Esophagus (tissue), 2 donors: ENCODE measurements around the gene PNPLA1. TPM values are rescaled to one million over a fixed set of nuclear protein-coding genes. Genes with fewer than 3 reads are reported as not detected.

Source experiments
- H3K27ac ChIP-seq, 2 donors: one replicate each; pipeline ENCODE4 v1.5.1; 2013; ENCODE audit warnings: low read depth in 2 of 2, mild to moderate bottlenecking in 2 of 2, inconsistent platforms in 1 of 2, low read length in 1 of 2, moderate library complexity in 1 of 2
- H3K27me3 ChIP-seq, 2 donors: one replicate each; pipeline ENCODE4 v1.6.1; 2013; ENCODE audit warnings: low read length in 2 of 2, control low read depth in 1 of 2, mild to moderate bottlenecking in 1 of 2; ENCODE audit not compliant: insufficient read depth in 2 of 2, control insufficient read depth in 1 of 2
- H3K36me3 ChIP-seq, 2 donors: one replicate each; pipeline ENCODE4 v1.6.1; 2013; ENCODE audit warnings: low read length in 1 of 2; ENCODE audit not compliant: control insufficient read depth in 2 of 2, insufficient read depth in 2 of 2
- H3K4me1 ChIP-seq, 2 donors: one replicate each; pipeline ENCODE4 v1.6.1; 2013; ENCODE audit warnings: low read length in 1 of 2; ENCODE audit not compliant: control insufficient read depth in 2 of 2, insufficient read depth in 2 of 2
- H3K4me3 ChIP-seq, 2 donors: one replicate each; pipeline ENCODE4 v1.5.1; 2013; ENCODE audit warnings: low read length in 2 of 2, mild to moderate bottlenecking in 2 of 2, low read depth in 1 of 2, moderate library complexity in 1 of 2
- H3K9me3 ChIP-seq, 2 donors: one replicate each; pipeline ENCODE4 v1.6.1; 2013; ENCODE audit warnings: mild to moderate bottlenecking in 2 of 2, low read depth in 1 of 2, low read length in 1 of 2, moderate library complexity in 1 of 2; ENCODE audit not compliant: control insufficient read depth in 2 of 2, insufficient read depth in 1 of 2
- WGBS, 2 donors: extraction: QIAGEN DNeasy Blood & Tissue Kit; methylation state at CpG; one replicate each; pipeline ENCODE4 v1.1.7; 2013; 5-methylcytosine and 5-hydroxymethylcytosine counted together
- polyA plus RNA-seq, 2 donors: library from polyadenylated mRNA; stranded (reverse); fragments of 200-250 nt; gene quantifications; one replicate each; pipeline ENCODE4 v1.2.3, GENCODE V29; 2013
- donor health status: healthy with polysubstance abuse.
- donor health status: Bipolar disorder and iron deficiency.

The PNPLA1 gene
- polyA plus RNA-seq, 2 donors, result 0.02 to 0.04 TPM

- Histone ChIP-seq H3K27me3 (no peaks in the 10 kb centered on the region), H3K36me3 (peaks cover 9 to 28% of the 10 kb centered on the region in 2 donors), H3K27ac (no peak overlapping the region), H3K9me3 (no peaks in the 10 kb centered on the region), H3K4me1 (peaks cover 0 to 15% of the 10 kb centered on the region in 2 donors), H3K4me3 (no peak overlapping the region)
- WGBS, 2 donors, result 73 to 89% methylated on average over 11 of the region's 11 CpGs
Measured at GRCh38 chr6:36230371-36230770, 39.5 kb upstream of the PNPLA1 start.

GRCh38 chr6:36232172-36232571, 37.7 kb upstream of the PNPLA1 start:
- Histone ChIP-seq H3K4me1 (peaks cover 0 to 15% of the 10 kb centered on the region in 2 donors), H3K4me3 (no peak overlapping the region), H3K27ac (no peak overlapping the region), H3K36me3 (peaks cover 9 to 28% of the 10 kb centered on the region in 2 donors), H3K27me3 (no peaks in the 10 kb centered on the region), H3K9me3 (no peaks in the 10 kb centered on the region)
- 82 to 83% methylated on average over 4 of the region's 4 CpGs for WGBS, 2 donors

- no peaks in the 10 kb centered on the region for H3K9me3 ChIP-seq
- WGBS, 2 donors, result 34 to 35% methylated on average over 3 of the region's 3 CpGs
- peaks cover 0 to 14% of the 10 kb centered on the region in 2 donors for H3K36me3 ChIP-seq
- no peak overlapping the region for H3K4me3 ChIP-seq
- H3K27ac ChIP-seq, result peak overlapping the region in 1 of 2 donors; percentile 6
- H3K27me3 ChIP-seq, result no peaks in the 10 kb centered on the region
- H3K4me1 ChIP-seq, result peaks cover 0 to 4% of the 10 kb centered on the region in 2 donors
Measured at GRCh38 chr6:36235309-36235708, 34.6 kb upstream of the PNPLA1 start.

- Histone ChIP-seq H3K36me3 (peaks cover 0 to 9% of the 10 kb centered on the region in 2 donors), H3K4me1 (peaks cover 0 to 3% of the 10 kb centered on the region in 2 donors), H3K9me3 (no peaks in the 10 kb centered on the region), H3K4me3 (no peak overlapping the region), H3K27ac (no peak overlapping the region), H3K27me3 (no peaks in the 10 kb centered on the region)
- 96 to 97% methylated on average over 17 of the region's 17 CpGs for whole genome bisulfite sequencing, 2 donors
Measured at GRCh38 chr6:36235862-36236261, 34.0 kb upstream of the PNPLA1 start.

GRCh38 chr6:36239774-36240173, 30.1 kb upstream of the PNPLA1 start:
- H3K4me1 ChIP-seq, result peaks cover 0 to 3% of the 10 kb centered on the region in 2 donors
- H3K27me3 ChIP-seq, result no peaks in the 10 kb centered on the region
- no peak overlapping the region for H3K4me3 ChIP-seq
- no peak overlapping the region for H3K27ac ChIP-seq
- no peaks in the 10 kb centered on the region for H3K36me3 ChIP-seq
- WGBS, 2 donors, result 61 to 81% methylated on average over 5 of the region's 5 CpGs
- no peaks in the 10 kb centered on the region for H3K9me3 ChIP-seq

GRCh38 chr6:36241728-36242127, 28.1 kb upstream of the PNPLA1 start:
- 51 to 61% methylated on average over 10 of the region's 10 CpGs for WGBS, 2 donors
- no peaks in the 10 kb centered on the region for H3K9me3 ChIP-seq
- no peak overlapping the region for H3K27ac ChIP-seq
- no peaks in the 10 kb centered on the region for H3K27me3 ChIP-seq
- peaks cover 0 to 4% of the 10 kb centered on the region in 2 donors for H3K4me1 ChIP-seq
- H3K4me3 ChIP-seq, result no peak overlapping the region
- H3K36me3 ChIP-seq, result no peaks in the 10 kb centered on the region

- Histone ChIP-seq H3K9me3 (no peaks in the 10 kb centered on the region), H3K4me3 (no peak overlapping the region), H3K27ac (no peak overlapping the region), H3K27me3 (no peaks in the 10 kb centered on the region), H3K36me3 (no peaks in the 10 kb centered on the region), H3K4me1 (peaks cover 0 to 6% of the 10 kb centered on the region in 2 donors)
- WGBS, 2 donors, result 83 to 85% methylated on average over 5 of the region's 5 CpGs
Measured at GRCh38 chr6:36242161-36242560, 27.7 kb upstream of the PNPLA1 start.

GRCh38 chr6:36242626-36243025, 27.2 kb upstream of the PNPLA1 start:
- Histone ChIP-seq H3K27me3 (no peaks in the 10 kb centered on the region), H3K4me3 (no peak overlapping the region), H3K27ac (no peak overlapping the region), H3K9me3 (no peaks in the 10 kb centered on the region), H3K4me1 (peaks cover 0 to 6% of the 10 kb centered on the region in 2 donors), H3K36me3 (no peaks in the 10 kb centered on the region)
- WGBS, 2 donors, result 79 to 81% methylated on average over 4 of the region's 4 CpGs

- Histone ChIP-seq H3K9me3 (no peaks in the 10 kb centered on the region), H3K4me3 (no peak overlapping the region), H3K27ac (no peak overlapping the region), H3K4me1 (peaks cover 0 to 6% of the 10 kb centered on the region in 2 donors), H3K27me3 (no peaks in the 10 kb centered on the region), H3K36me3 (no peaks in the 10 kb centered on the region)
- 66 to 79% methylated on average over 3 of the region's 3 CpGs for WGBS, 2 donors
Measured at GRCh38 chr6:36243562-36244212, 26.2 kb upstream of the PNPLA1 start.

- 84 to 88% methylated on average over 8 of the region's 8 CpGs for WGBS, 2 donors
- H3K36me3 ChIP-seq, result no peaks in the 10 kb centered on the region
- no peak overlapping the region for H3K27ac ChIP-seq
- no peak overlapping the region for H3K4me3 ChIP-seq
- H3K9me3 ChIP-seq, result no peaks in the 10 kb centered on the region
- H3K4me1 ChIP-seq, result peaks cover 0 to 6% of the 10 kb centered on the region in 2 donors
- no peaks in the 10 kb centered on the region for H3K27me3 ChIP-seq
Measured at GRCh38 chr6:36244641-36245280, 25.1 kb upstream of the PNPLA1 start.
